Activated CD8-positive, alpha-beta memory T cell treated with anti-CD3 and anti-CD28 coated beads for 1 hour (primary cell): ENCODE measurements around the gene NAP1L1.
A peak's percentile ranks its signal among the peaks of the same experiment; 100 is the strongest.

Experiments
- DNase-seq, 2 donors: peaks; one replicate each; pipeline ENCODE4 v3.0.0-alpha.2; 2020; ENCODE audit warnings: low read depth in 1 of 2; ENCODE audit errors: extremely low read depth in 1 of 2

The NAP1L1 gene

GRCh38 chr12:76023069-76023690 is 61.3 kb downstream of the NAP1L1 start:
- no peak for DNase-seq

GRCh38 chr12:76022506-76022905 is 62.0 kb downstream of the NAP1L1 start:
- no peak for DNase-seq

- peak in 1 of 2 donors; percentile 33 for DNase-seq
Observed at GRCh38 chr12:76020731-76021672, 63.5 kb downstream of the NAP1L1 start.

GRCh38 chr12:76020281-76020680 is 64.2 kb downstream of the NAP1L1 start:
- peak in 1 of 2 donors; percentile 41 for DNase-seq

GRCh38 chr12:76018672-76019071 is 65.8 kb downstream of the NAP1L1 start:
- no peak for DNase-seq

GRCh38 chr12:76018111-76018510 is 66.4 kb downstream of the NAP1L1 start:
- no peak for DNase-seq

GRCh38 chr12:76014007-76014406 is 70.5 kb downstream of the NAP1L1 start:
- no peak for DNase-seq

- DNase-seq, result no peak
Observed at GRCh38 chr12:76013603-76014002, 70.9 kb downstream of the NAP1L1 start.

- DNase-seq, result no peak
Observed at GRCh38 chr12:76012644-76013043, 71.8 kb downstream of the NAP1L1 start.

GRCh38 chr12:76010732-76011458 is 73.6 kb downstream of the NAP1L1 start:
- DNase-seq, result no peak

GRCh38 chr12:76008428-76008827 is 76.1 kb downstream of the NAP1L1 start:
- no peak for DNase-seq

GRCh38 chr12:76007640-76008039 is 76.8 kb downstream of the NAP1L1 start:
- no peak for DNase-seq

GRCh38 chr12:76006028-76006925 is 78.2 kb downstream of the NAP1L1 start:
- DNase-seq, result no peak

GRCh38 chr12:76003355-76003638 is 81.2 kb downstream of the NAP1L1 start:
- DNase-seq, result no peak

- no peak for DNase-seq
Observed at GRCh38 chr12:76002598-76003354, 81.7 kb downstream of the NAP1L1 start.

- no peak for DNase-seq
Observed at GRCh38 chr12:75998292-75999063, 86.0 kb downstream of the NAP1L1 start.

GRCh38 chr12:75997658-75998057 is 86.8 kb downstream of the NAP1L1 start:
- DNase-seq, result no peak

GRCh38 chr12:75996861-75997447 is 87.5 kb downstream of the NAP1L1 start:
- DNase-seq, result no peak

GRCh38 chr12:75995691-75996090 is 88.8 kb downstream of the NAP1L1 start:
- no peak for DNase-seq
